SKM-1 treated with dmso at 0.1 percent for 144 hours (cell line): ENCODE results near the gene CEP72.
"Not testable (repeated sequence)": the region's sequence is repeated elsewhere in the genome, so short reads cannot be mapped to it uniquely, and the experiment has no call there.

Experiments
- DNase-seq: peaks from one replicate; lab custom pipeline; 2025; ENCODE audit not compliant: unreplicated experiment; lab: John Stamatoyannopoulos, UW

Gene CEP72

DNA sequence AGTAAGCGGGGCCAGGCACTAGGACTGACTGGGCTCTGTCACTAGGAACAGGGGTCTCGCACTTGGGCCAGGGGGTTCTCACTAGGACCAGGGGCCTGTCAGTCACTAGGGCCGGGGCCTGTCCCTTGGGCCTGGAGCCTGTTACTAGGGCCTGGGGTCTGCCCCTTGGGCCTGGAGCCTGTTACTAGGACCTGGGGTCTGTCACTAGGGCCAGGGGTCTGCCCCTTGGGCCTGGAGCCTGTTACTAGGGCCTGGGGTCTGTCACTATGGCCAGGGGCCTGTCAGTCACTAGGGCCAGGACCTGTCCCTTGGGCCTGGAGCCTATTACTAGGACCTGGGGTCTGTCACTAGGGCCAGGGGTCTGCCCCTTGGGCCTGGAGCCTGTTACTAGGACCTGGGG, 70.1 kb downstream of the CEP72 start:
- DNase-seq: not testable (repeated sequence)

DNA sequence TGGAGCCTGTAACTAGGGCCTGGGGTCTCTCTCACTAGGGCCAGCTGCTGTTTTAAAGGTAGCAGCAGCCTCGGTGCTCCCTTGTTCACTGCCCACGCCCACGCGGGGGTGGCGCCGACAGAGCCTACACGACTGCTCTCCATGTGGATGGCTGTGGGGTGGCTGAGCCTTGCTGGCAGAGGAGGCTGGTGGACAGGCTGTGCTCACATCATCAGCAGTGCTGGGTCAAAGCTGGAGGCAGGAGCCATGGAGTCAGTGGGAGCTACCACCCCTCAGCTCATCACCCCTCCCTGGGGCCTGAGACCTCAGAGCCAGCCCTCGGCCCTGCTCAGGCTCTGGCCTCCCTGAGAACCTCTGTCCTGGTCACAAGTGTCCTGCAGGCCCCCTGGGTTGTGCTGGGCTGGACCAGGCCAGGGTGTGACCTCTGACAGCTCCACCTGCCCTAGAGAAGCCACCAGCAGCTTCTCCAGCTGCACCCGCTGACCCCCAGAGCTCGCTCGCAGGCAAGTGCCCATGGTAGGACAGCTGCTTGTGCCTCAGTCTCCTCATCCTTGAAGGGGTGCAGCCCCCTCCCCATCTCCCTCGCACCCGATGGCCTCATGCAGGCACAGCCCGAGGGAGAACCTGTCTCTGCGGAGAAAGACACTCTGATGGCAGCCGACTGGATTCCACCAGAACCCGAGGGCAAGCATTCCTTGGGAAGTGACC, 70.7 kb downstream of the CEP72 start:
- not testable (repeated sequence) for DNase-seq

DNA sequence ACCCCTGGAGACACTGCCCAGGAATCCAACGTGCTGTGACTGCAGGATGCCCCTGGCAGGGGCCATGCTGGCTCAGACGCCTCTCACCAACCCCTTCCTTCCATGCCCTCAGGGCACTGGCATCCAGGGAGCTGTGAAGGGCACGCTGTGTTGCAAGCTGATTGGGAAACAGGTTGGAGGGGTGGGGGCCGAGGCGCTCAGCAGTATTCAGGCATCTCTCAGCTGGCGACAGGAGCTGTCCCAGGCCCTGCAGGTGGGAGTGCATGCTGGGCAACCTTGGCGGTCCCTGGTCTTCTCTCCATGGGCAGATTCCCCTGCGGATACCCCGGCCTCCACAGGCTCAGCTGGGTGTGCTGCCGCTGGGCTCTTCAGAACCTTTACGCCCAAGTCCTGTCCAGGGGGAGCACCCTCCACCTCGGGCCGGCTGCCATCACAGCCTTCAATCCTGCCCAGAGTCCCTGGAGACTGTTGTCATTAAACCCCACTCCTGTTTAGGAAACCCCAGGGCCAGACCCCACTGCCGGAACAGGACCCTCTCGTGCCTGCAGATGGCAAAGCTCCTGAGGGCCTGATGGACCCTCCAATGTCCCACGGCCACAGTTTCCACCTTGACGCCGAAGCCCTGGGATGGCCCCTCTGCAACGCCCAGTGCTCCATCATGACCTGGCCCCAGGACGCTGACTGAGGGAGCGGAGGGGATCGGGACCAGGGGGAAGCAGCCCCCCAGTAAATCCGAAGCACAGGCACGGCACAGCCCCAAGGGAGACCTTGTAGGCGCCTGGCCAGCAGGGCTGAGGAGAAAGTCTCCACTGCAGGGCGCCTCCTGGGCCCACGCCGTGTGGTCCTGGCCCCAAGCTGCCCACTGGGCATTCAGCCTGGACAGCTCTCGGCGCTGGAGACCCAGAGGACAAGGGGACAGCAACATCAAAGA, 71.7 kb downstream of the CEP72 start:
- DNase-seq: no peak

DNA sequence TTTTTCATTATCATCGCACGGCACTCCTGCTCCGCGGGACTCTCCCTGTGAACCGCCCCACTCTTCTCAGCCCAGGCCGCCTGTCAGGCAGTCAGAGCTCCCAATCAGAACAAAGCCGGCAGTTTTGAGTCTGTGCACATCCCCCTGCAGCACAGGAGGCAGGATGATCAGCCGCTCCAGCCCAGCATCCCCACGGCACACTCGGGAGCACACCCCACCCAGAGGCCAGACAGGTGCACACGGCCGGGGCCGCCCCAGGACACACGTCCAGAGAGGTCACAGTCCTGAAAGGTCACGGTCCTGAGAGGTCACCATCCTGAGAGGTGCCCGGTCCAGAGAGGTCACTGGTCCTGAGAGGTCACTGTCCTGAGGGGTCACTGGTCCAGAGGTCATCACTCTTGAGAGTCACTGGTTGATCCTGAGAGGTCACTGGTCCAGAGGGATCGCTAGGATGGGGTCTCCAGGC, 72.6 kb downstream of the CEP72 start:
- no peak for DNase-seq

DNA sequence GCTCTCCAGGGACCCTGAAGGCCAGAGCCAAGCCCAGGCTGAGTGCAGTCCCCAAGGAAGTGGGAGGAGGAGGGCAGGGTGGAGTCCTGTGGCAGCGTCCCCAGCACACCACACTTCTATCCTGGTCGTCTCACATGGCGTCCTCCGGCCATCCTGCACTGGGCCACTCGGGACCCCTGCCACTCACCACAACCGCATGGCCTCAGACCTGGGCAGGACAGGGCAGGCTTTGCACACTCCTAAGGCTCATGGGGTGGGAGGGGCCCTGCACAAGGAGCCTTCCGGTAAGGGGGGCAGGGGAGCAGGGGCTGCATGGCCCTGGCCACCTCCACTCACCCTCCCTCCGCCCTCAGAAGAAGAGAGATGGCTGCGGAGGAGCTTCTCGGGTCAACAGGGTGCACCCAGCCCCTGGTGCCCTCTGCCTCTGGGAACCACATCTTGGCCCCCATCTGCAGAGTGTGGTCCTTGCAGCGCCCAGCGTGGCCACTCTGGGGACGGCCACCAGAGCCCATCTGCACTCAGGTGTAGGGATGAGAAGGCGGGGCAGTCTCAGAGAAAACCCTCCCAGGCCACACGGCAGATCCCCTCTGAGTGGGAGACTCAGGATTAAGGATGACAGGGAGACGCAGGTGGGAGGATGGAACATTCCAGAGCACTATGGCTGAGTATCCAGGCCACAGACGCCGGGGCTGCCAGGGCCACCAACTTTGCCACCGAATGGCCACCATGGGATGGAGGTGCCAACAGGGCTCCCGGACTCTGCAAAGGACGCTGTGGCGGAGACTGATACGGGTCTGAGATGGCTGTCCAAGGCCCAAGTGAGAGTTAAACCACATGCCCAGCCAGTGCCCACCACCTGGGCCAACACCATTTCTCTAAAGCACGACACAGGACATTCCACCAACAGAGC, 73.4 kb downstream of the CEP72 start:
- DNase-seq: no peak

DNA sequence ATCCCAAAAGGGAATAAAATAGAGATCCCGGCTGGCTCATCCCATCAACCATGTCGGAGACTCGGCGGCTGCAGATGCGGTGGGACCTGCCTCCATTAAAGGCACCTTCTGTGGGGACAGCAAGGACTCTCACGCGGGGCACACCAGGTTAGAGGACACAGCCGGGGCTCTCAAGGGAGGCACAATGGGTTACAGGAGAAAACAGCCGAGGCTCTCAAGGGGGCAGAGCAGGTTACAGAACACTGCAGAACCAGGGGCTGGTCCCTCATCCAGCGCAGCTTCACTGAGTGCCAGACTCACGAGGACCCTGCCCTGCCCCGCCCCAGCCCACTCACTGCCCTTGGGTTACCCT, 74.0 kb downstream of the CEP72 start:
- not testable (repeated sequence) for DNase-seq

DNA sequence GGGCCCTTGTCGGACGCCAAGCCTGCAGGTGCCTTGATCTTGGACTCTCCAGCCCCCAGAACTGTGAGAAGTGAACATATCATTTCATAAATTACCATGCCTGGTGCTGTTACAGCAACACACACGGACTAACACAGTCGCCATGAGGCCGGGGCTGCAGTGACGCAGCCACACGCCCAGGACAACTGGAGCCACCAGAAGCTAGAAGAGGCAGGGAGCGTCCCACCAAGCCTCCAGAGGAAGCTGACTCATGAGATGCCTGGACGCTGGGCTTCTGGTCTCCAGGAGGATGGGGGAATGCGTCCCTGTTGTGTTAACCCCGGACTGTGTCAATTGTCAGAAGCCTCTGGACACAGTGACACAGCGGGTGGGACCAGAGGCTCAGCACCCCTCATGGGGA, 74.8 kb downstream of the CEP72 start:
- not testable (repeated sequence) for DNase-seq

DNA sequence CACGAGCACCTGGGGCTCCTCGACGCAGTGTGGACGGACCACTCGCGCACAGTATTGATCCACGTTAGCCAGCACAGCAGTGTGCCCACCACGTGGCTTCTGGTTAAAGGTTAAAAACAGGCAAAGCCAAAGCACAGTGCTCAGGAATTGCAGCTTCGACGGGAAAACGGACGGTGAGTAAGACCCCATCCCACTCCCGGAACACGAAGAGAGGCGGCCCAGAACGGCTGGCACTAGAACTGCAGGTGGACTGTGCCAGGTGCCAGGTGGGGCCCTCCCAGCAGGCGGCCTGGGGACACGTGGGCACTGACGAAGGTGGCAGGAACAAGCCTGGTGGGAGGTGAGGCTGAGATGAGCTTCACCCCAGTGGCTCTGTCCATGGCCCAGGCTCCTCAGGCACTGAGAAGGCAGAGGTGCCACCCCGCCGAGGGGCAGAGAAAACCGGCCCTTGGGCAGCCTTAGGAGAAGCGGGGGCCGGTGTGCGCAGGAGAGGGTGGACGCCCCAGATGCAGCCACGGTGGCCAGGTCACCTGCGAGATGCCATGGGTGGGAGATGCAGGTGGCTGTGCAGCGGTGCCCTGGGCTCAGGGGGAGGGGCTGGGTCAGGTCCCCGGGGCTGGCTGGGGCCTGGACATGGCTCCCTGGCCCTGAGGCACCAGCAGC, 76.3 kb downstream of the CEP72 start:
- not testable (repeated sequence) for DNase-seq

DNA sequence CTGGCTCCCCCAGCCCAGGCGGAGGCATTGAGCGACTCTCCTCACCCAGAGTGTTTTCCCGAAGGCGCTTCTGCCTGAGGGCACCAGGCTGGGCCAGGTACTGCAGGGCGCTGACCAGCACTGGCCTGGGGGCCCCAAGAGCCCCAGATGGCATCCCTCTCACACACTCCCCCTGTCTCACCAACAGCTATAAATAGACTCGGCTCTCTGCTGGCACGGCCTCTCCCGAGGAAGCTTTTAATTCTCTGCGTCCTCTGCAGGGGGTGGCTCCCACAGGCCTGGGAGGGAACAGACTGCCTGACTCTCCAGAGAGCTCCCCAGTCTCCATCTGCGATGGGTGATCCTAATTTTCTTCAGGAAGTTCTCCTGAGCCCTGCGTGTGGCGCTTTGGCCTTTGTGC, 78.2 kb downstream of the CEP72 start:
- DNase-seq: not testable (repeated sequence)

DNA sequence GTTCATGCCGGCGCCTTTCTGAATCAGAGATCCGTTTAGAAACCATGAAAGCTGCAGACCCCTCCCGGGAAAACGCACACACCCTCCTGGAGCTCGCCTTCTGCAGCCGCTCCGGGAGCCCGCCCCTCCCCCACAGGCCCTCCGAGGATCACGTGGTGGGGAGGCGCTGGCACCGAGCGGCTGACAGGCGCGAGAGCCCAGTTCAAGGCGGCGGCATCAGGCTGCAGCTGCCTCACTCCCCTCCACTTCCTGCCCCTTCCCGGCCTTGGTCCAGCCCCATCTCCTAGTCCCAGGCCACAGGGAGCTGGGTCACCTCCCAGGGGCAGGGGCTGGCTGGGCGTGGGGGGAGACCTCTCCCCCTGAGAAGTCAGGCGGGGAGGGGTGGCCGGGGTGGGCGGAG, 78.9 kb downstream of the CEP72 start:
- not testable (repeated sequence) for DNase-seq

DNA sequence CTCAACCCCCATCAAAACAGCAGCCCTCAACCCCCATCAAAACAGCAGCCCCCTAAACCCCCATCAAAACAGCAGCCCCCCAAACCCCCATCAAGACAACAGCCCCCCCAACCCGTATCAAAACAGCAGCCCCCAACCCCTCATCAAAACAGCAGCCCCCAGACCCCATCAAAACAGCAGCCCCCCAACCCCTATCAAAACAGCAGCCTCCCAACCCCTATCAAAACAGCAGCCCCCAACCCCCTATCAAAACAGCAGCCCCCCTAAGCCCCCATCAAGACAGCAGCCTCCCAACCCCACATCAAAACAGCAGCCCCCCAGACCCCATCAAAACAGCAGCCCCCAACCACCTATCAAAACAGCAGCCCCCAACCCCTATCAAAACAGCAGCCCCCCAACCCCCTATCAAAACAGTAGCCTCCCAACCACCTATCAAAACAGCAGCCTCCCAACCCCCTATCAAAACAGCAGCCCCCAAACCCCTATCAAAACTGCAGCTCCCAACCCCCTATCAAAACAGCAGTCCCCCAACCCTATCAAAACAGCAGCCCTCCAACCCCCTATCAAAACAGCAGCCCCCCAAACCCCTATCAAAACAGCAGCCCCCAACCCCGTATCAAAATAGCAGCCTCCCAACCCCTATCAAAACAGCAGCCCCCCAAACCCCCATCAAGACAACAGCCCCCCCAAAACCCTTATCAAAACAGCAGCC, 79.8 kb downstream of the CEP72 start:
- no peak for DNase-seq

DNA sequence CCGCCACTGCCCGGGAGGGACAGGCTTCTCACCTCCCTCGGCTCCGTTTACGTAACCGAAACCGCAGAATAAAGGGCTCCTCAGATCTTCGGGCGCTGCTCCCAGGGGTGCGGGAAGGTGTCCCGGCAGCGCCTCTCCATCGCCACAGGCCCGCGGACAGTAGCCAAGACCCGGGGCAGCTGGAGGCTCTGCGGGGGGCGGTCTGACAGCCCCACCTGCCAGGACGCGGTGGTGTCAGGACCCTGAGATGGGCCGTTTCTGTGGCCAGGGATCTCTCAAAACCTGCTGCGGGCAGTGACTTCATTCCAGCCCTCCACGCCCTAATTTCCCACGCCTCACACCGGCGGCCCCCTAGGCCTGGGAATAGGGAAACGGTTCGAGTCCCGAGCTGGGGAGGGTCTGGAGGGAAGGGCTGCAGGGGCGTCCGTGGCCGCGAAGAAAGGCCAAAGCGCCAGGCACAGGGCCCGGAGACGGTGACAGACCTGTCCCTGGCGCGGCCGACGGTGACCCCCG, 80.4 kb downstream of the CEP72 start:
- DNase-seq: not testable (repeated sequence)

DNA sequence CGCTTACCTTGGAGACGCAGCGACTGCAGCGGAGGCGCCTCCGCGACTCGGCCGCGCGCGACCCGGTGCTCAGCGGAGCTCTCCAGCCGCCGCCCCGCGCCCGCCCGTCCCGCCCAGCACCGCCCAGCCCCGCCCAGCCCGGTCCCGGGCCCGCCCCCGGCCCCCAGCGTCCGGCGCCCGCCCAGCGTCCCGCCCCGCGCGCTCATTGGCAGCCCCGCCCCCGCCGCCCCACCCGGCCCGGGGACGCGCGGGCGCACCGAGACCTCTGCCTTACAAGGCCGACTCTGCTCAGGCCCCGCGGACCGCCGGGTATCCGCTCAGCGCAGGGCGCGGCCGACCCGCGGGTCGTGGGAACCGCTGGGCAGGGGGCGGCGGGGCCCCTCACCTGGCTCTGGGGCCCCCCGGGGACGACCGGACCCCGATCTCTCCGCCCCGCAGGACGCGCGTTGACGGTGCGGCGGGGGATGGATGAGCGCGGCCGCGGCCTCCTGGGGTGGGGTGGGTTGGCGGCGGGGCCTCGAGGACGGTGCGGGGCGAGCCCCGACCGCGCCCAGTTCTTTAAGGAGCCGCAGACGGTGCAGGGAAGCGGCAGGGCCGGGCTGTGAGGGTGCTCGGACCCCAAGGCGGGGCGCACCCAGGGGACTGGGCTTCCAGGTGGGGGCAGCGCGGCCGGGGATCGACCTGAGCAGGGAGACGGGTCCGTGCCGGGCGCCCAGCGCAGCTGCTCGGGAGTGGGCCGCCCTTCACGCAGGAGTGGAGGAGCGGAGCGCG, 81.3 kb downstream of the CEP72 start, which contains the start of gene TPPP:
TSS of gene TPPP (minus strand) at position 82 of the 771 bp plus-strand sequence. CDS start 15,292 bp downstream, outside the sequence.
- DNase-seq: not testable (repeated sequence)

DNA sequence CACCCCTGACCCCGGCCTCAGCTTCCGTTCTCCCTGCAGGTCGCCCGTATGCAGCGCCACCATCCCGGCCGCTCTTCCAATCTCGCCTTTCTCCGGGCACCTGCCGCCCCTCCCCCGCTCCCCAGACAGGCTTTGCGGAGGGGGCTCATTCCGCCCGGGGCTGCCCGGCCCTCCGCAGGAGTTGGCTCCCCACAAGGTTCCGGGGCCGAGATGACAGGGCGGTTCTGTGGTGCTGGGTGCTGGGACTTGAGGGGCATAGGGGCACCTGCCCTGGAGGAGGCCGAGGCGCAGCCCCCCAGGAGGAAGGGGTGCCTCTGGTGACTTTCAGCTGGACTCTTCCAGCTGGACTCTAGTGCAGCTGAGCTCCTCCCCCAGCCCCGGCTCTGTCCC, 81.9 kb downstream of the CEP72 start:
- DNase-seq: not testable (repeated sequence)

DNA sequence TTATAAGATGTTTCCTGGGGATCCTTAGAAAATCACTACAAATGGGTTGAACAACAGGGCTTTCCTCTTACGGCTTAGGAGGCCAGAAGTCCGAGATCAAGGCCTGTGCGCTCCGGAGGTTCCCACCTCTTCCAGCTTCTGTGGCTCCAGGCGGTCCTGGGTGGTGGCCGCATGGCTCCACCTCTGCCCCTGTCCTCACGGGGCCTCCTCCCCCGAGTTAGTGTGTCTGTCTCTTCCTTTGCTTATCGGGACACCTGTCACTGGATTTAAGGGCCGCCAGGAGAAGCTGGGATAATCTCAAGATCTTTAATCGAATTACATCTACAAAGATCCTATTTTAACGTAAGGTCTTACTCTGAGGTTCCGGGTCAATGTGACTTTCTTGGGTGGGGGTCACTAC, 83.3 kb downstream of the CEP72 start:
- not testable (repeated sequence) for DNase-seq

DNA sequence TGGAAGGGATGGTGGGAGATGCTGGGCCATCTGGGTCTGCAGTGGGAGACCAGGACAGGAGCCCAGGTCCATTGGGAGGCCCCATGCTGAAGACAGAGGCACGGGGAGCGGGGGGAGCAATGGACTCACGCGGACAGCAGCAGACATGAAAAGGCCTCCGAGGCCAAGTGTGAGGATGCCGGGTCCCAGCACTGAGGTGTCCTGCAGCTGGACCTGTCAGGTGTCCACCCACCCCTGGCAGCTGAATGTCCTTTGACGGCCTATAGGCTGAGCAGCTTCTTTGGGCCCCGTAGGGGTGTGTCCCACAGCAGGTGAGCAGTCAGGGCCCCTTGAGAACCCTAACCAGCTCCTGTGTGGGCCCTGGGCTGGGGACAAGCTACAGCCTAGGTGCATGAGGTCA, 84.1 kb downstream of the CEP72 start:
- DNase-seq: not testable (repeated sequence)

DNA sequence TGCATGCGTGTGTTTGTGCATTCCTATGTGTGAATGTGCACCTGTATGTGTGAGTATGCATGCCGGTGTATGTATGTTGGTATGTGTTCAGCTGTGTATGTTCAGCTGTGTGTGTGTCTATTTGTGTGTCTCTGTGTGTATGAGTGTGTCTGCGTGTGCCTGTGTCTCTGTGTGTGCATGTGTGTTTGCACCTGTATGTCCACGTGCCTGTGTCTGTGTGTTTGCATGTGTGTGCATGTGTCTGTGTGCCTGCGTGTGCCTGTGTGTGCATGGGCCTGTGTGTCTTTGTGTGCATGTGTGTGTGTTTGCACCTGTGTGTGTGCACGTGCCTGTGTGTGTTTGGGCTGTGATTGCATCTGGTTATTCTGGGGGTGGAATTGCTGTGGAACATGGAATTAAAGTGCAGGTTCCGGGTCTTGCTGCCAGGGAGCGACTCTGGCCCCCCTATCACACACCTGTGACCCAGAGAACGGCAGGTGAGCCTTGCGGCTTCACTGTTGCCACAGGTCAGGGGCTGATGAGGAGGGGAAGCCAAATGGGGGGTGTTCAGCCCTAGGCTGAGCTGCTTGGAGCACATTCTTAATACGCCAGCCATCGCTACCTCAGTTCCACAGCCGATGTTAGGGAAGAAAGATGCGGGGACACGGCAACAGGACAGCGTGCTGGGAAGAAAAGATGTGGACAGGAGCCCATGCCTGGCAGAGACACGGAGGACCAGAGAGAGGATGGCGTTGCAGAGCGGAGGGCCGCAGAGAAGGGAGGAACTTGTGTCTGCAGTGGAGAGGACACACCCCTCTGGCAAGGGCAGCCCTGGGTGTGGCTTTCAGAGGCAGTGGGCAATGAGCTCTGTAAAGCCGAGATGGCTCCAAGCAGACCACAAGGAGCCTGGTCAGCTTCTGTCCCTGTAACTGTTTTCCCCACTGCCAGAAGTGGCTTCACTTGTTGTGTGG, 84.9 kb downstream of the CEP72 start:
- DNase-seq: not testable (repeated sequence)
